Stimulated activated CD8-positive, alpha-beta memory T cell treated with anti-CD3 and anti-CD28 coated beads, Interleukin-4, amount 100 ng/mL, for 4 hours (primary cell): ENCODE results near the gene GALM.

ENCODE experiments used
- DNase-seq, 2 donors: peaks; one replicate each; pipeline ENCODE4 v3.0.0-alpha.2; 2020; ENCODE audit warnings: low read depth in 2 of 2, low spot score in 1 of 2

GALM gene

DNA sequence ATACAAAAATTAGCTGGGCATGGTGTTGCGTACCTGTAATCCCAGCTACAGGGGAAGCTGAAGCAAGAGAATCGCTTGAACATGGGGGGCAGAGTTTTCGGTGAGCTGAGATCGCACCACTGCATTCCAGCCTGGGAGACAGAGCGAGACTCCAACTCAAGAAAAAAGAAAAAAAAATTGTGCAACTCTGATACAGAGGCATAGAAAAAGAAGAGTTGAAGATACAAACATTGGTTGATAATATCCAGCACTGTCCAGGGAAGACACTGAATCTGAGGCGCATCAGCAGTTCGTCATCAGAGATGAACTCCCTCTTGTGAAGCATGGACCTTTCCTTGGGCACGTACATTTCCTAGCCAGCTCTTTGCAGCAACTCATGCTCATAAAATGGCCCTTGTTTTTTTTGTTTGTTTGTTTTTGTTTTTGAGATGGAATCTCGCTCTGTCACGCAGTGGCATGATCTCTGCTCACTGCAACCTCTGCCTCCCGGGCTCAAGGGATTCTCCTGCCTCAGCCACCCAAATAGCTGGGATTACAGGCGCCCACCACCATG lies 16.7 kb upstream of the GALM start:
- no peak for DNase-seq

DNA sequence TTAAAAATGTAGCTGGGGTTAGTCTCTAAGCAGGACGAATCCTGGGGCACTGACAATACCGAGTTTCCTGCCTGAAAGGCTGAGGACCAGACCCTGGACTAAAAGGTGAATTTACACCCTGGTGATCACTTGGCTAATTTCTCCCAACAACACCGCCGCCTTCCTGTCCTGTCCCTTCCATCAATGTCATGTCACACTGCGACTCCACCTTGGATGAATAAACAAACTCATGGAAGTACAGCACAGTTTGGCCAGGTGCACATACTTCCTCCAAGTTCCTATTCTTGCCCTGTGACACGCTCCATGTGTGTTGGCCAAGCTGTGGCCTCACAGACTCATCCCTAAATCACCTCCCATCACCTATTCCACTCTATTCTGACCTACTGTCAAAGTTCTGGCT lies 15.9 kb upstream of the GALM start:
- no peak for DNase-seq

DNA sequence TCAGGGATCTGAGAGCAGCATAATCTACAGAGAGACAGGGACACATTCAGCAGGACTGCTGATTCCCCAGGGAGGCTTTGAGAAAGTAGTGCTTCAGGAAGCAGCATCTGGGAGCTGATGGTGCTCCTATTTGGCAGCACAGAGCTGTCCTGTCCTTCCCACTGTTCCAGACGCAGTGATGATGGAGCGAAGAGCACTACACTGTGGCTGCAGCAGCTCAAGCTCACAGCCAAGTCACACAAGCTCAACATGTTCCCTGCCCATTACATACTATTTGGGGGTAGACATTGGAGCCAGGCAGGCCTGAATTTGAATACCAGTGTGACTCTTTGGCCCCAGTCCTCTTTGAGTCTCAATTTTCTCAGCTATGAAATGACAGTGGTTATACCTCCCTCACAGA lies 15.2 kb upstream of the GALM start:
- DNase-seq, result no peak

DNA sequence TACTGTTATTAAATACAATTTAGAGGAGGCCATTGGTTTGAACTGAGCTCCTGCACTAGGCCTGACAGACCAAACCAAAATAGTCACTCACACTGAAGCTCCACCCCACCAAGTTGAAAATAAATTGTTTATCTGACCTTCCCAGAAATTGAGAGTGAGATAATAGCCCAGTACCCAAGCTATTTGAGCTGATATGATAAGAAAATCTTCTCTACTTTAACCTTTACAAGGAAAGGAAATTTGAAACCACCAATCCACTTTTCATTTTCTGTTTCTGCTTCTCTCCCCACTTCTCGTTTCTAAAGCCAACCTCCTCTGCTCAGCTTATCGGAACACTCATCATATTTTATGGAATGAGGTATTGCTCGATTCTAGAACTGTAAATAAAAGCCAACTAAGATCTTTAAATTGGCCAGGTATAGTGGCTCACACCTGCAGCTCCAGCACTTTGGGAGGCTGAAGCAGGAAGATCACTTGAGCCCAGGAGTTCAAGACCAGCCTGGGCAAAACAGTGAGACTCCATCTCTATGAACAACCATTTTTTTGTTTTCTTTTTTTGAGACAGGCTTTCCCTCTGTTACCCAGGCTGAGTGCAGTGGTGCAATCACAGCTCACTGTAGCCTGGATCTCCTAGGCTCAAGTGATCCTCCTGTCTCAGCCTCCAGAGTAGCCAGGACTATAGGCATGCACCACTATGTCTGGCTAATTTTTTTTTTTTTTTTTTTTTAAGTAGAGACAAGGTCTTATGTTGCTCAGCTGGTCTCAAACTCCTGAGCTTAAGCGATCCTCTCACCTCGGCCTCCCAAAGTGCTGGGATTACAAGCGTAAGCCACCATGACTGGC lies 13.3 kb upstream of the GALM start:
- no peak for DNase-seq

DNA sequence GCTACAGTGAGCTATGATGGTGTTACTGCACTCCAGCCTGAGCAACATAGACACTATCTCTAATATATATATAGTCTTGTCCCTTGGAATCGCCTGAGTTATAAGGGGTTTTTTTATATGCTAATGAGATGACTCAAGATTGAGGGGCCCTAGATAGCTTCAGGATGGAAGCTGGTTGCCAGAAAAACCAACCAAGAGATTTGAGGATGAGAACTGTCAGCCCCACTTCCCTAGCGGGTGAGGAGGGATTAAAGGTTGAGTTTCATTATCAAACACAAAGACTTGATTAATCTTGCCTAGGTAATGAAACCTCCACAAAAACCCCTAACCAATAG lies 12.6 kb upstream of the GALM start:
- DNase-seq, result no peak

DNA sequence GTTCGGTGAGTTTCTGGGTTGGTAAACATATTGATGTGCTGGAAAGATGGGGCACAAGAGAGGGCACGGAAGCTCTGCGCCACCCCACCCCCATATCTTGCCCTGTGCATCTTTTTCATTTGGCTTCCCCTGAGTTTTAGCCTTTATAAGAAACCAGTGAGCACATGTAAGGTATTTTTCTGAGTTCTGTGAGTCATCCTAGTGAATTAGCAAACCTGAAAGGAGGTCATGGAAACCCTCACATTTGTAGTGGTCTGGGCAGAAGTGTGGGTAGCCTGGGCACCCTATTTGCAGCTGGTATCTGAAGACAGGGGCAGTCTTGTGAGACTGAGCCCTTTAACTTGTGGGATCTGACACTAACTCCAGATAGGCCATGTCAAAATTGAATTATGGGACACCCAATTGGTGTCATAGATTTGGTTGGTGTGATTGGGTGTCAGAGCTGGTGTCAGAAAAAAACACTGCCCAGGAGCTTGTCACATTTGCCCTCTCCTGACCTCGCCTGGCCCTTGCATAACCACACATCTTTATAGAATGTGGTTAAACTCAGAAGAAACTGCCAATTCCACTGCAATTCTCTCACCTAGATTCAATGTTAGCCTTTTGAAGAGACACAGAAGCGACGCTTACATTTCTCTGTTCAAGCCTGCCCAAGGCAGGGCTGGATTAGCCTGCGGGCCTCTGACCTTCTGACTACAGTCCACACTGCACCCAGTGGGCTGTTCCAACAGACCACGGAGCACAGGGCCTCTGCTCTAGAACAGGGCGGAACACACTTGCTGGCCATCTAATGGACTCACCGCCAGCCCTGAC lies 12.0 kb upstream of the GALM start:
- no peak for DNase-seq

DNA sequence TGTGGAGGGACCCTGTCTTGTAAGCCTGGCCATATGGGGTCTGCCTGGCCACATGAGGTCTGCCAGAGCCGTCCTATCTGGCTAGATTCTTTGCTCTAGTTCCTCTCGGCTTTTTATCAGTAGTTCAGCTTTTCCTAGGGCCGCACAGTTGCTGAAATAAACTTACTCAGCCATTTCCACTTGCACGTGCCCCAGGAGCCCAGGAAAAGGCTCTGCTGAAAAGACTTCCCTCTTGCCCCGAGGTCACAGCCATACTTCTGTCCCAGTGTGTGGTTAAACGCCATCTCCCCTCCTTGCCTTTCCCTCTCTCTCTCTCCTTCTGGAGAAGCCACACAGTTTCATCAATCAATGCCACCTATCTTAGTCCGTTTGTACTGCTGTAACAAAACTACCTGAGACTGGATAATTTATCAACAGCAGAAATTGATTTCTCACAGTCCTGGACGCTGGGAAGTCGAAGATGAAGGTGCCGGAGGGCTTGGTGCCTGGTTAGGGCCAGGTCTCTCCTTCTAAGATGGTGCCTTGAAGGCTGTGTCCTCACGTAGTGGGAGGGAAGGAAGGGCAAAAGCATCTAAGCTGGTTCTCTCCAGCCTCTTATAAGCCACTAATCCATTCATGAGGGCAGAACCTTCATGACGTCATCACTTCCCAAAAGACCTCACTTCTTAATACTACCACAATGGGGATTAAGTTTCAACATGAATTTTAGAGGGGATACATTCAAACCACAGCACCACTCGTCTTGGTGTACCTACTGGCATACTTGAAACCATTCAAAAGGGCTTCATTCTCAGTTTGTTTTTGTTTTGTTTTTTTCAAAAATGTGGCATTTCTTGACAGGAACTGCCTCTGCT lies 11.2 kb upstream of the GALM start:
- DNase-seq, result no peak

DNA sequence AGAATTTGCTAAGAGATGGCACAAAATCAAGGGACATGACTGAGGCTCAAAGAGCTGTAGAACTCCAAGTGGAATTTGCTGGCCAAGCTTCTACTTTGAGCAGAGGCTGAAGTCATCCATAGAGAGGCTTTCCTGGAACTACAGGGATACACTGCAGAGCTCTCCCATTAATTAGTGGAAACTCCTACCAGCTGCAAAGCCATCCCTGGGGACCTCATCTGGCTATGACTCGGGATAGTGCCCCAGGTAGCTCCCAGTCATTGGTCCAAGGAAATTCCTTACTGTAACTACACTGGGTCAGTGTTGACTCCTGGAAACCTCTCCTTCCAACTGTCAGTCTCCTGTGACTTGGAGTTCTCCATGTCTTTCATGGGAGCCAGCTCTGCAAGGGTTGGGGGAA lies 10.5 kb upstream of the GALM start:
- DNase-seq, result no peak

DNA sequence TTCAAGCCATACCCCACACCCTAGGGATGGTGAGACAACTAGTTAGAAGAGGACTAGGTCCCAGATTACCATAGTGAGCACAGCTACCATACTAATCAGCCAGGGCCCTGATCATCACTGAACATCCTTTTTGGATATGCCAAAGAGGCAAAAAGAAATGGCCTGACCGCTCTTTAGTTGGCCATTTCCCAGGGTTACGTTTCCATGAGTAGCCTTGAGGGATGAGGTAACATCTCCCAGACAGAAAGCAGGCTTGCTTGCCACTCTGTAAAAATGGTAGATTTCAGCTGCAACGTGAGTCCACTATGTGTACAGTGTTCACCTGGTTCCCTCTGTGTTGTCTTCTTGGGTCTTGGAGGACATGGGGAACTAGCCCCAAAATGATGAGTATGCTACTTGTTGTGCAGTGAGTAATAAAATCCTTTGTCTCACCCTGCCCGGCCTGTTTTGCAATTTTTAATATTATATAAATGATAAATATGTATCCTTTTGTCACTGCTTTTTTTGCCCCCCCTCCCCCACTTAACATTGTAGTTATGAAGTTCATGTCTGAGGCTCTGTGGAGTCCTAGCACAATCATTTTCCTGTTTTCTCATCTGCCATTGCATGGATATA lies 8.9 kb upstream of the GALM start:
- DNase-seq, result no peak

DNA sequence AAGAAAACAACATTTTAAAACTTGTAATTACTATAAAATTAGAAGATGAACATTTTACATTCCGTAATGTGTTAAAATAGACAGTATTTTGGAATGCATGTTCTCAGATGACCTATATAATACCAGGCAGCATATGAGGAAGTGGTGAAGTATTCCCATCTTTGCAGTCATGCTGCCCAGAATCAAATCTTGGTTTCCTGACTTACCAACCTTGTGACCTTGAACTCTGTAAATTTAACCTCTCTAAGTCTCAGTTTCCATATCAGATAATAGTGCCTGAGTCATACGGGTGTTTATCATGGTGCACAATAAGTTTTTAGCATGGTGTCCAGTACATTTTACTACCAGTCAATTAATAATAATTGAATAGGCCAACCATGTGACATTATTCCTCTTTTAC lies 7.3 kb upstream of the GALM start:
- no peak for DNase-seq

DNA sequence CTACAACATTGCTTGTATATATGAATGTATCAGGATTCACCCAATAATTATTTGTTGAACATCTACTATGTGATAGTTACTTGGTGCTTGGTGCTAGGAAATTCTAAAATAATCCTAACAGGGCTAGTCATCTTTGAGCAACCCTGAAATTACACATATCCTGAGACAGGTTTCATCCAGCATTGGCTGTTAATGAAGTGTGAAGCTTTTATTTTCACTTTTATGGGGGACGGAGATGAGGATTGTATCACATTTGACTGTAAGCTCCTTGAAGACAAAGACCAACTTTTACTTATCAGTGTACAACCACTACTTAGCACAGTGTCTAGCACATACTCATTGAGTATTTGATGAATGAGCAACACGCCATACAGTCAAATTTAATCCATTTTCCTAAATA lies 6.8 kb upstream of the GALM start:
- DNase-seq, result no peak

DNA sequence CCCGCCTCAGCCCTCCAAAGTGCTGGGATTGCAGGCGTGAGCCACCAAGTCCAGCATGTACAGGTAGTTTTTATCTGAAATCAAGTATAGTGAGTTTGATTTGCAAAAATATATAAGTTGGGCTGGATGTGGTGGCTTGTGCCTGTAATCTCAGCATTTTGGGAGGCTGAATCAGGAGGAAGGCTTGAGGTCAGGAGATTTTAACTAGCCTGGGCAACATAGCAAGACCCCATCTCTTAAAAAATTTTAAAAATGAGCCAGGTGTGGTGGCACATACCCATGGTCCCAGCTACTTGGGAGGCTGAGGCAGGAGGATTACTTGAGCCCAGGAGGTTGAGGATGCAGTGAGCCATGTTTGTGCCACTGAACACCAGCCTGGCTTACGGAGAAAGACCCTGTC lies 5.6 kb upstream of the GALM start:
- no peak for DNase-seq

DNA sequence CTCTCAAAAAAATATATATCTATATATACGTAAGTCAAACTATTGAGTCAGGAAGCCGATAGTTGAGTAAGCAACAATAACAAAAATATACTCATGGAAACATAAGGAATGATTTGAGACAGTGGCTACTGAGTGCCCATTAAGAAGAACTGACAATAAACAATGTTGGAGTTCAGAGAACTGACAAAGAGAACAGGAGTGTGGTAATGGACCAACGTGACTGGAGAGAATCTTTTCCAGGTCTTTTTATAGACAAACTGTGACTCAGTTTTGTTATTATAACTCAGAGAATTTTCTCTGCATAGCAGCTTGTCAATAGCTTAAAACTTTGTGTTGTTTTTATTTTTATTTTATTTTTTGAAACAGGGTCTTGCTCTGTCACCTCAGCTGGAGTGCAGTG lies 4.6 kb upstream of the GALM start:
- DNase-seq, result no peak

DNA sequence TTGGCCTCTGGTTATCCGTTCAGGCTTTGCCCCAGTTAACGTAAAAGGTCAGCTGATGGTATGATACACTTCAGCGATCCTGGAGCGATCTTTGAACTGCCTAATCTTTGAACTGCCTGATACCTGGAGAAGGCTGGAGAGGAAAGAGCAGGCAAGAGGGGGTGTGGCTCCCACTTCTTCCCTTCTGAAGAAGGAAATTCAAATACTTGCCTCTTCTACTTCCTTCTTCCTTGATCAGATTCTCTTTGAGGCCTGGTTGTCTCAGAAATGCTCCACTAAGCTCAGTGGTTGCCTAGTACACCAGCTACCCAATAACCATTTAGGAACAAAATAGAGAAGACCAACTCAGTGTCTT lies 619 bp downstream of the GALM start:
- DNase-seq, result no peak

DNA sequence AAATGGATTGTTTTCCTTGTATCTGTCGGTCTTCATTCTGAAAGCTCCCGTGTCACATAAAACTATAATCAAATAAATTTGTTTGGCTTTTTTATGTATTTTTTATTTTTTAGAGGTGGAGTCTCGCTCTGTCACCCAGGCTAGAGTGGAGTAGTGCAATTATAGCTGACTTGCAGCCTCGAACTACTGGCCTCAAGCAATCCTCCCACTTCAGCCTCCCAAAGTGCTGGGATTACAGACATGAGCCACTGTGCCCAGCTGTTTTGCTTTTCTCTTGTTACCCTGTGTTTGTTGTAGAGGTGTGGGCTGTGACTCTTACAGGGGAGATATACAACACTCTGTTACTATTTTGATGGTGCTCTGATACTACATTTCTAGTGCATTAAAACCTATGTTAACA lies 2.2 kb downstream of the GALM start:
- DNase-seq, result no peak

DNA sequence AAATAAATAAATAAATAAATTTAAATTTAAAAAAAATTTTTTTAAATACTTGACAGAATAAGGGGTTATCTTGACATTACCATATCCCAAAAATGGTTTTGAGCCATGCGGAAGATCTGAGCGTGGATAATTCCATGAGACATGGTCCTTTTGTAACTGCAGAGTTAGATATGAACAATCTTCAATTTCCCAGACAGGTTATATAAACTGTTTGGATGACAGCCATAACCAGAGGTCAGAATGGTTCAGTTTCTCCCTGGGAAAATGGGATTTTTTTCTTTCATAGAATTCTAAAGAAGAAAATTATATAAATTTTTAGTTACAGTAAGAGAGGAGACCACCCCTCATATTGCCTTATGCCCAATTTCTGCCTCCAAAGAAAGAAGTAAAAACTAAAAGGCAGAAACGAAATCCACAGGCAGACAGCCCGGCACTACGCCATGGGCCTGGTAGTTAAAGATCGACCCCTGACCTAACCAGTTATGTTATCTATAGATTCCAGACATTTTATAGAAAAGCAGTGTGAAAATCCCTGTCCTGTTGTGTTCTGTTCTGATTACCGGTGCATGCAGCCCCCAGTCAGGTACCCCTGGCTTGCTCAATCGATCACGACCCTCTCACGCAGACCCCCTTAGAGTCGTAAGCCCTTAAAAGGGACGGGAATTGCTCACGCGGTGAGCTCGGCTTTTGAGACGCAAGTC lies 3.0 kb downstream of the GALM start:
- DNase-seq, result no peak

DNA sequence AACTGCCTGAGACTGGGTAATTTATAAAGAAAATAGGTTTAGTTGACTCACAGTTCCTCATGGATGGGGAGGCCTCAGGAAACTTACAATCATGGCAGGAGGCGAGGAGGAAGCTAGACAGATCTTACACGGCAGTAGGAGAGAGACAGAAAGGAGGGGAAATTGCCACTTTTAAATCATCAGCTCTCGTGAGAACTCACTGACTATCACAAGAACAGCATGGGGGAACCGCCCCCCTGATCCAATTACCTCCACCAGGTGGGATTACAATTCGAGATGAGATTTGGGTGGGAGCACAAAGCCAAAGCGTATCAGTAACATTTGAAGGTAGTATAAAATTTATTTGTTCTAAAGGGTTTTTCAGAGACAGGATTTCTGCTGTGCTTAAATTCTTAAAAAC lies 5.4 kb downstream of the GALM start:
- DNase-seq, result no peak

DNA sequence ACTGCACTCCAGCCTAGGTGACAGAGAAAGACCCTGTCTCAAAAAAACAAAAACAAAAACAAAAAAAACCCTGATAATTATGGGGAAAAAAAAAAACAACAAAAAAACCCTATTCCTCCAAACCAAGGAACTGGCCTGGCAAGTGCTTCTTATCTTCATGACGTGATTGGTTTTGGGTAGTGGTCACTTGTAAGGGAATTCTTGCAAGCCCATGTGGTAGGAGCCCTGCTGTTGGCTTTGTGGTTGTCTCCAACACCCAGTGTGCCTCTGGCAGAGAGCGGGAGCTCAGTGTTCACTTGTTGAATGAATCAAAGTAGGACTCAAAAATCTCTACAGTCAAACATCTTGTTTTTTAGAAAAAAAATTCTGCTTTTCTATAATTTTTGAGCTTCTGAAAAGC lies 6.0 kb downstream of the GALM start:
- DNase-seq, result no peak

DNA sequence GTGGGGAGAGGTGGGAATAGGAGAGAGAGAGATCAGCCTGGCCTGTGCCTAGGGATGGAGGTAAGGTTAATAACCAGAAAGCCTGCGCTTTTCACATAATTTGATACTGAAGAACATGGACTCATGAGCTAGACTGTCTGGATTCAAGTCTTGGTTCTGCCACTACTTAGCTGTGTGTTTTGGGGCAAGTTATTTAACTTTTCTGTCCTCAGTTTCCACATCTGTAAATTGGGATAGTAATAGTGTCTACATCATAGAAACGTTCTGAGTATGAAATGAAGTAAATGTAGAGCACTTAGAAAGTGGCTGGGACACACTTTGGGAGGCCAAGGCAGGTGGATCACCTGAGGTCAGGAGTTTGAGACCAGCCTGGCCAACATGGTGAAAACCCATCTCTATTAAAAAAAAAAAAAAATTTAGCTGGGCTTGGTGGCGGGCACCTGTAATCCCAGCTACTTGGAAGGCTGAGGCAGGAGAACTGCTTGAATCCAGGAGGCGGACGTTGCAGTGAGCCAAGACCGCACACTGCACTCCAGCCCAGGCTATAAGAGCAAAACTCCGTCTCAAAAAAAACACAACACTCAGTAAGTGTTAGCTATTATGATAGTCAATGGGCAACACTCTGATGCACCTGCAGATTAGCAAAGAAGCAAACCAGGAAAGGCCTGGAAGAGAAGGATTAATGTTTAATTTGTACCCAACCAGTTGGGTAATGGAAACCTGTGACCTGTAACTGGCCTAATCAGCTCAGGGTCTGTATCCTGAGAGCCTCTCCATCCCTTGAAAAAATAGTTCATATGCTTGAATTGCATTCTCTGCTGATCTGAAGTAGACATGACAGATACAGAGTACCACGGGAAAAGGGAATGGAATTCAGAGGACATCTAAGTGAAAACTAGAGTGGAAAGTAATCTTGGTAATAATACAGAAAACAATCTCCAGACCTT lies 6.8 kb downstream of the GALM start:
- no peak for DNase-seq

DNA sequence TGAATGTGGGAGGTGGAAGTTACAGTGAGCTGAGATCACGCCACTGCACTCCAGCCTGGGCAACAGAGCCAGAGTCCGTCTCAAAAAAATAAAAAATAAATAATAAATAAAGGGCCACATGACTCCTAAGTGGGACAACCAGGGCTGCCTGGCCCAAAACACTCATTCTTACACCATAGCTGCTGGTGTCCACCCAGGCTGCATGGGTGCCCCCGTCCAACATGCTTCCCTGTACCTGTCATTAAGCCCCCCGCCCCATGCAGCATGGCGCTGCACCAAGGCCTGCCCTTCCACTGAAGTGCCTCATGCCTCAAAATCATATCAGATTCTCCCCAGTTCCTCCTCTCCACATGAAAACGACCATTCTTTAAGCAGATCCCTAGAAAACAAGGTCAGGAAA lies 10.8 kb downstream of the GALM start:
- DNase-seq, result no peak
